Stimulated activated CD4-positive, alpha-beta T cell treated with anti-CD3 and anti-CD28 coated beads, Interleukin-15, amount 100 ng/mL, for 1 hour (primary cell): ENCODE measurements around the gene LIN7C.

Experiments used
- DNase-seq, 2 donors: peaks; one replicate each; pipeline ENCODE4 v3.0.0-alpha.2; 2020; ENCODE audit warnings: low read depth in 1 of 2, low spot score in 1 of 2

LIN7C gene

GRCh38 chr11:27471589-27472397, 34.8 kb downstream of the LIN7C start:
- DNase-seq = peak in 1 of 2 donors; percentile 5

GRCh38 chr11:27470826-27471588, 35.6 kb downstream of the LIN7C start:
- DNase-seq = no peak

GRCh38 chr11:27470166-27470565, 36.4 kb downstream of the LIN7C start:
- no peak for DNase-seq

GRCh38 chr11:27468995-27469695, 37.4 kb downstream of the LIN7C start:
- no peak for DNase-seq

GRCh38 chr11:27468209-27468994, 38.2 kb downstream of the LIN7C start:
- no peak for DNase-seq

- DNase-seq = no peak
Measured at GRCh38 chr11:27467181-27467913, 39.2 kb downstream of the LIN7C start.

GRCh38 chr11:27466363-27466762, 40.2 kb downstream of the LIN7C start:
- DNase-seq = no peak

- no peak for DNase-seq
Measured at GRCh38 chr11:27465629-27466028, 40.9 kb downstream of the LIN7C start.

GRCh38 chr11:27464909-27465308, 41.7 kb downstream of the LIN7C start:
- no peak for DNase-seq

- no peak for DNase-seq
Measured at GRCh38 chr11:27464289-27464696, 42.3 kb downstream of the LIN7C start.

- DNase-seq = no peak
Measured at GRCh38 chr11:27462543-27462942, 44.0 kb downstream of the LIN7C start.

GRCh38 chr11:27460158-27460978, 46.2 kb downstream of the LIN7C start:
- no peak for DNase-seq

GRCh38 chr11:27459191-27459590, 47.4 kb downstream of the LIN7C start:
- no peak for DNase-seq

- DNase-seq = no peak
Measured at GRCh38 chr11:27458182-27458581, 48.4 kb downstream of the LIN7C start.

GRCh38 chr11:27456795-27457329, 49.7 kb downstream of the LIN7C start:
- DNase-seq = no peak

GRCh38 chr11:27456140-27456794, 50.3 kb downstream of the LIN7C start:
- DNase-seq = no peak

GRCh38 chr11:27455667-27456066, 50.9 kb downstream of the LIN7C start:
- no peak for DNase-seq

GRCh38 chr11:27453701-27454100, 52.9 kb downstream of the LIN7C start:
- no peak for DNase-seq

GRCh38 chr11:27452147-27452546, 54.4 kb downstream of the LIN7C start:
- no peak for DNase-seq
